NCI-H2196 (cell line): ENCODE results near the gene KRTAP4-16.
"Not testable (repeated sequence)": the region's sequence is repeated elsewhere in the genome, so short reads cannot be mapped to it uniquely, and the experiment has no call there.

ENCODE experiments used
- DNase-seq: peaks from one replicate; lab custom pipeline; 2025; ENCODE audit not compliant: unreplicated experiment; lab: John Stamatoyannopoulos, UW

KRTAP4-16 gene

GRCh38 chr17:41076788-41077187 is 25.2 kb downstream of the KRTAP4-16 start:
- DNase-seq, result no peak

GRCh38 chr17:41073676-41074075 is 28.3 kb downstream of the KRTAP4-16 start:
- DNase-seq, result no peak

GRCh38 chr17:41071606-41072360 is 30.2 kb downstream of the KRTAP4-16 start:
- no peak for DNase-seq

- no peak for DNase-seq
Observed at GRCh38 chr17:41069031-41069430, 33.0 kb downstream of the KRTAP4-16 start.

- DNase-seq, result no peak
Observed at GRCh38 chr17:41067281-41067680, 34.7 kb downstream of the KRTAP4-16 start.

DNA sequence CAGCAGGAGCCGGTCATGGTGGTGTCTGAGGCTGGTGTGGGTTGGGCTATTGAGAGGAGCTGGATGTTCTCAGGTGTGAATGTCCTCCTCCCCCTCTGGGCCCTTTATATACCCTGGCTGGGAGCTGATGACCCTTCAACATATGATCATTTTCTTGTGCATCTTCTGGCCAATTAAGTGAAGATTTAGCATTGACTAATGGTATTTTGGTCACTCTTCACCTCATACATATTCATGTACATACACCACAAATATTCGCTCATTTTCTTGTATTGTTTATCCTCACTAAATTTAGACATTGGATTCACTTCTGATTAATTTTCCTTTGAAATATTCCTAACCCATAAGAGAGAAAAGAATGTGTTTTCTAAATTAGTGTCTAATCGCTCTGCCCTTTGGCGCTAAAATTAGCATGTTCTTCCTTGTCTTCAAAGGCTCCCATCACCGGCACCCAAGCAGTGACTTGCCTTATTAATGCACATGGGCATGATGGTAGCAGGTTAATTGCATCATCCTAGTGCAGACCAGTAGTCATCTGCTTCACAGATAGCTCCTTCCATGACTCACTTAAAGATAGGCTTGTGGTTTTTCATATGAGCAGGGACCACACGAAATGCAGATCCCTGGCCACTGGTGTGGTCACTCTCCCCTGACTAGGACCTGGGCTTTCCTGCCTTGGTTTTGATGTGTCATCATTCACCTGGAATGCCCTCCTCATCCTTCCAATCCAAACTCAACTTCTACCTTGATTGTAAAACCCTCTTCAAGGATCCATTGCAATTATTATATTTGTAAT is 36.0 kb downstream of the KRTAP4-16 start, which contains the start of gene KRTAP2-4:
KRTAP2-4 (minus strand) TSS at position 51 of the 796 bp plus-strand sequence; CDS start at position 17, 34 bp downstream.
- DNase-seq, result no peak

DNA sequence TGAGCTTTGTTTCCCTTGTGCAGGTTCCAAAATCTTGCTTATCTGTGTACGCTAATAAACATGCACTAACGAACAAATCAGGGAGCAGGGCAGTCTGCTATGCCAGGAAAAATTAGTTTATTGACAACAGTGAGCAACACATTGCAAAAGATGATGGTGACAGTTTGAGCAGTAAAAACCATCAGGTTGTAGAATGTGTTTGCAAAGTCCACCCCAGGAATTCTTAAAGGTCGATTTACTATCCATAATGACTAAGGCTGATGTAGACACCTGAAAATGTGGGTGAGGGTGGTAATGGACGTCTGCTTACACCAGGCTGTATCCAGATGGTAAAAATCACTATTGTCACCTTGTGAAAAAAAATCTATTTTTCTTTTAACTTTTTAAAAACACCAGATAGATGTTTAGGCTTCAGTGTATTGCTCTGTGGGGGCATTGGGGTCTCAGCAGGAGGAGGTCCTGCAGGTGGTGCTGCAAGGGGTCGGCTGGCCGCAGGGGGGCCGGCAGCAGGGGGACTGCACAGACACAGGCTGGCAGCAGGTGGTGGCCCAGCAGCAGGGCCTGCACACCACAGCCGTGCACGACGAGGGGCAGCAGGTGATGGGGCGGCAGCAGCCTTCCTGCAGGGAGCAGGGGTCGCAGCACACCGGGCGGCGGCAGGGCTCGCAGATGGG is 36.9 kb downstream of the KRTAP4-16 start:
- DNase-seq, result not testable (repeated sequence)

DNA sequence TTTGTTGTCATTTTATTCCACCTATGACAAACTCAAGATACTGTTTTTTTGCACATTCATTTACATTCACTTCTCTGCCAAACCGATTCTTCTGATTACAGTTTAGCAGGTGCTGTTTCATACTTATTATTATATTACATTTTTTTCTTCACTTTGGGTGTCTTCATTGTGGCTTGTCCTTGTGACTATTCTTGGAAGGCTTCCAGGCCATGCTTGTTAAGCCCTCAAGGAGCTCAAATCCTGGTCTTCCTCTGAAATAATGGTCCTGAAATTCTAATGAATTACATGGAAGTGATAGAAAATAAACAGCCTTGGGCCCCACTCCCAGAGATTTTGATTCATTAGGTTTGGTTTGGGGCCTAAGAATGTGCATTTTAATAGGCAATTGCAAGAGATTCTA is 37.7 kb downstream of the KRTAP4-16 start:
- DNase-seq, result no peak

- no peak for DNase-seq
Observed at GRCh38 chr17:41063449-41063848, 38.6 kb downstream of the KRTAP4-16 start.

DNA sequence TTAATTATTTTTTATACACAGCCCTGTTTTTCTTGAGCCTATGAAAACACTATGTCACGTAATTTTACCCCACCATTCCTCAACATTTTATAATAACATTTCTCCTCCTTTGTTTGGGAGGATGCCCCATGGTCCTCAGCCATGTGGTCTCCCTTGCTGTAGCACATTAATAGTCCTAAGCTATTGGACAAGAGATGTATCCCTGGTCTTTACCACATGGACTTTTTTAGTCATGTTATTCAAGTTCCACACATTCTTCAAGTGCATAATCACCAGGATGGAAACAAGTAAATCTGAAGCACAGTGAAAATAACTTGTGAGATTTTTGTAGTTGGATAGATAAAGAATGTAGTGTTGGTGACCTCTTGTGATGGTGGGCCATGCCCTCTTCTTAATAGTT is 40.0 kb downstream of the KRTAP4-16 start:
- DNase-seq, result no peak

DNA sequence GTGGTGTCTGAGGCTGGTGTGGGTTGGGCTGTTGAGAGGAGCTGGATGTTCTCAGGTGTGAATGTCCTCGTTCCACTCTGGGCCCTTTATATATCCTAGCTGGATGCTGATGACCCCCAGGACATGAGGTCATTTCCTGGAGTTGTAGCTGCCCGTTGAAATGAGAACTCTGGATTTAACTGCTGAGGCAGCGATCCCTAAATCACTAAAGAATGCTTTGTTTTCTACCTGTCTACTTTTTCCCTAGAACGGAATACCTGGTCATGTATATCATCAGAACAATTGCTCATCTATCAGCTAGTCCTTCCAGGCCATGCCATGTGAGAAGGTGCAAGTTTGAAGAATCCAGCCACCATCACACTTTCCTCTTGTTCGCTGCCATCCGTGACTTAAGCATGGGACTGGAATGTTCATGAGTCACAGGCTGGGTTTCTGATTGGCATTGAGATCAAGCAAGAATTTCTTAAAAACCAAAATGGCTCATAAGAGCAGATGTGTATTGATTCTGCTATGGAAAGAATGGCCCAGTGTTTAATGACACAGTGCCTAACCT is 41.9 kb downstream of the KRTAP4-16 start, which contains the start of gene KRTAP2-3:
KRTAP2-3 (minus strand) TSS at position 63 of the 553 bp plus-strand sequence. CDS start 64 bp downstream, outside the sequence.
- no peak for DNase-seq

- DNase-seq, result not testable (repeated sequence)
Observed at GRCh38 chr17:41059276-41060051, 42.5 kb downstream of the KRTAP4-16 start.

- no peak for DNase-seq
Observed at GRCh38 chr17:41058741-41059140, 43.3 kb downstream of the KRTAP4-16 start.

DNA sequence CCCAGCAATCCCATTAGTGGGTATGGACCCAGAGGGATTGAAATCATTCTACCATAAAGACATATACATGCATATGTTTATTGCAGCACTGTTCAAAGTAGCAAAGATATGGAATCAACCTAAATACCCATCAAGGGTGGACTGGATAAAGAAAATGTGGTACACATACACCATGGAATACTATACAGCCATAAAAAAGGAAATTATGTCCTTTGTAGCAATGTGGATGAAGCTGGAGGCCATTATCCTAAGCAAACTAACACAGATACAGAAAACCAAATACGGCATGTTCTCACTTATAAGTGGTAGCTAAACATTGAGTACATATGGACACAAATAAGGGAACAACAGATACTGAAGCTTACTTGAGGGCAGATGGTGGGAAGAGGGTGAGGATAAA is 44.5 kb downstream of the KRTAP4-16 start:
- DNase-seq, result no peak

DNA sequence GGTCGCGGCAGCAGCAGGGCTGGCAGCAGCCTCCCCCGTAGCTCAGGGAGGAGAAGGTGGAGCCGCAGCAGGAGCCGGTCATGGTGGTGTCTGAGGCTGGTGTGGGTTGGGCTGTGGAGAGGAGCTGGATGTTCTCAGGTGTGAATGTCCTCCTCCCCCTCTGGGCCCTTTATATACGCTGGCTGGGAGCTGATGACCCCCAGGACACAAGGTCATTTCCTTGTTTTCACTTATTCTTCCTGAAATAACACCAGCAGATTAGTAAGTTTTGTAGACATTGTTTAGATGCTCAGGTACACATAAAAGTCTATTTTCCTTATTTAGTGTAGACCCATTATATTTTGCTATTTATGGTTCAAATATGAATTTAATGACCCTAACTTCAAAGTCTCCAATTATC is 46.9 kb downstream of the KRTAP4-16 start, which contains the start of gene KRTAP2-2:
KRTAP2-2 (minus strand) TSS at position 101 of the 400 bp plus-strand sequence; CDS start at position 82, 19 bp downstream.
- DNase-seq, result not testable (repeated sequence)

- DNase-seq, result not testable (repeated sequence)
Observed at GRCh38 chr17:41054556-41054955, 47.5 kb downstream of the KRTAP4-16 start.

DNA sequence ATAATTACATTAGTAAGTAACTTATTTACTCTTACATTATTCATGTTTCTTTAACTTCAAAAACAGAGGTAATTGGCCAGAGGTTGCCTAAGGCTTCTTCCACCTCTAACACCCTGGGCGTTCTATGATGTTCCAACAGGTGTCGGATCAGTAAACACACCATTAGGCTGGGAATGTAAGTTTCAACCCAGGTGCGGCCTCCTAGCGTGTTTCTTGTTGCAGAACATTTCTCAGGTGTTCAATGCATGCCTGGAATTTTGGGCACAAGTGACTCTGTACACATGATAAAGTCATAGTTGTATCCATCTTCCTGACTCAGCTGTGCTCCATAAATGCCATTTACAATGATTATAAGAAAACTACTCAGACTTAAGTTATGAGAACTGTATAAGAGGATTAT is 48.0 kb downstream of the KRTAP4-16 start:
- no peak for DNase-seq

DNA sequence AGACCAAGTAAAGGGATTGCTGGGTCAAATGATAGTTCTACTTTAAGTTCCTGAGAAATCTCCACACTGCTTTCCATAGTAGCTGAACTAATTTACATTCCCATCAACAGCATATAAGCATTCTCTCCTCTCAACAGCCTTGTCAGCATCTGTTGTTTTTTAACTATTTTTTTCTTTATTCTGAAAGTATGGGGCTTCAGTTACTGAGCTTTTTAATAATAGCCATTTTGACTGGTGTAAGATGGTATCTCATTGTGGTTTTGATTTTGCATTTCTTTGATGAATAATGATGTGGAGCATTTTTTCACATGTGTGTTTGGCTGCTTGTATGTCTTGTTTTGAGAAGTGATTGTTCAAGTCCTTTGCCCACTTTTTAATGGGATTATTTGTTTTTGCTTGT is 49.4 kb downstream of the KRTAP4-16 start:
- no peak for DNase-seq
